ENCODE measurements around the gene GSK3A. TPM values are rescaled to one million over a fixed set of nuclear protein-coding genes. Genes with fewer than 3 reads are reported as not detected.

GSK3A gene
- total RNA-seq, 1 donor from 2014 or later = 68.0 TPM

GRCh38 chr19:42196011-42197001 is 46.1 kb downstream of the GSK3A start:
- no peaks in the 10 kb centered on the region for H3K36me3 Mint-ChIP-seq (ENCODE audit: low read depth)
- H3K27me3 Mint-ChIP-seq (ENCODE audit: low read depth) = peaks cover 32% of the 10 kb centered on the region
- H3K4me3 Mint-ChIP-seq = no peak overlapping the region
- peak overlapping the region; percentile 50 for H3K27ac Mint-ChIP-seq (ENCODE audit: unreplicated experiment)
- no peaks in the 10 kb centered on the region for H3K4me1 Mint-ChIP-seq
- TF ChIP-seq CTCF (conservative IDR thresholded peaks at IDR 0.05) = no peak
- no peaks in the 10 kb centered on the region for H3K9me3 Mint-ChIP-seq
- DNase-seq (ENCODE audit: low read depth, low spot score) = no peak

GRCh38 chr19:42193706-42194105 is 48.7 kb downstream of the GSK3A start:
- no peaks in the 10 kb centered on the region for H3K4me1 Mint-ChIP-seq
- no peak for TF ChIP-seq CTCF (conservative IDR thresholded peaks at IDR 0.05)
- H3K27me3 Mint-ChIP-seq (ENCODE audit: low read depth) = peaks cover 56% of the 10 kb centered on the region
- no peak overlapping the region for H3K27ac Mint-ChIP-seq (ENCODE audit: unreplicated experiment)
- no peaks in the 10 kb centered on the region for H3K36me3 Mint-ChIP-seq (ENCODE audit: low read depth)
- H3K4me3 Mint-ChIP-seq = no peak overlapping the region
- no peaks in the 10 kb centered on the region for H3K9me3 Mint-ChIP-seq
- no peak for DNase-seq (ENCODE audit: low read depth, low spot score)

DNA sequence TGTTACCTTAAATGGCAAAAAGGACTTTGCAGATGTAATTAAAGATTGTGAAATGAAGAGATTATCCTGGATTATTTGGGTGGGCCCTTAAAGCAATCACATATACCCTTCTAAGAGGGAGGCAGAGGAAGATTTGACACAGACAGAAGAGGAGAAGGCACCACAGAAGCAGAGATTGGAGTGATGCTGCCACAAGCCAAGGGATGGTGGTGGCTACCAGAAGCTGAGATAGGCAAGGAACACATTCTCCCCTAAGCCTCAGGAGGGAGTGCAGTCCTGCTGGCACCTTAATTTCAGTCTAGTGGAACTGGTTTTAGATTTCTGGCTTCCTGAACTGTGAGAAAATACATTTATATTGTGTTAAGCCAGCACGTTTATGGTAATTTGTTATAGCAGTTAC is 49.1 kb downstream of the GSK3A start:
- Mint-ChIP-seq H3K27ac (ENCODE audit: unreplicated experiment) (no peak overlapping the region), H3K4me1 (no peaks in the 10 kb centered on the region), H3K4me3 (no peak overlapping the region), H3K36me3 (ENCODE audit: low read depth) (no peaks in the 10 kb centered on the region), H3K9me3 (no peaks in the 10 kb centered on the region), H3K27me3 (ENCODE audit: low read depth) (peaks cover 57% of the 10 kb centered on the region)
- TF ChIP-seq CTCF (conservative IDR thresholded peaks at IDR 0.05) = no peak
- no peak for DNase-seq (ENCODE audit: low read depth, low spot score)

DNA sequence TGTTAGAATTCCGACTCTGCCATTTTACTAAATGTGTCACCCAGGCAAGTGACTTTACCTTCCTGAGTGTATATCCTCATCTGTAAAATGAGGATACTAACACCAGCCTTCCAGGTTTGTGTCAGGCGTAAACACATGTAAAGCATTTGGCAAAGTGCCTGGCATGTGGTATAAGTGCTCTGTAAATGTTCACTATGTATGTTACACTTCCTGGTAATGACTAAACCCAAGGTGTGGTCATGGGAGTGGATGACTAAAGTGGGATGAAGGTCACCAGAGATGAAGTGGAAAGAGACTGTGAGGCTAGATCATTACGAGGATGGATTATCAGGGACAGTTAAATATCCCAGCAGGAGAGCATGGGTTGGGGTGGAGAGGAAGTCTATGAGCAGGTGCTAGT is 50.5 kb downstream of the GSK3A start:
- no peak for DNase-seq (ENCODE audit: low read depth, low spot score)
- H3K27ac Mint-ChIP-seq (ENCODE audit: unreplicated experiment) = no peak overlapping the region
- no peak for TF ChIP-seq CTCF (conservative IDR thresholded peaks at IDR 0.05)
- no peaks in the 10 kb centered on the region for H3K9me3 Mint-ChIP-seq
- H3K4me3 Mint-ChIP-seq = no peak overlapping the region
- peaks cover 65% of the 10 kb centered on the region for H3K27me3 Mint-ChIP-seq (ENCODE audit: low read depth)
- H3K4me1 Mint-ChIP-seq = no peaks in the 10 kb centered on the region
- no peaks in the 10 kb centered on the region for H3K36me3 Mint-ChIP-seq (ENCODE audit: low read depth)

GRCh38 chr19:42191330-42191729 is 51.1 kb downstream of the GSK3A start:
- TF ChIP-seq CTCF (conservative IDR thresholded peaks at IDR 0.05) = no peak
- Mint-ChIP-seq H3K27ac (ENCODE audit: unreplicated experiment) (no peak overlapping the region), H3K4me3 (no peak overlapping the region), H3K9me3 (no peaks in the 10 kb centered on the region), H3K4me1 (no peaks in the 10 kb centered on the region), H3K36me3 (ENCODE audit: low read depth) (no peaks in the 10 kb centered on the region), H3K27me3 (ENCODE audit: low read depth) (peaks cover 70% of the 10 kb centered on the region)
- DNase-seq (ENCODE audit: low read depth, low spot score) = no peak

Measured in neural crest cell (in vitro differentiated cells).